Glutamatergic neuron (in vitro differentiated cells): ENCODE results near the gene GTF3C2. TPM values are rescaled to one million over a fixed set of nuclear protein-coding genes. Genes with fewer than 3 reads are reported as not detected.

ENCODE experiments used
- DNase-seq: peaks from one replicate; pipeline ENCODE4 v3.0.0; 2022
- H3K27ac Mint-ChIP-seq: one replicate; pipeline ENCODE4 v1.8.0; 2020; ENCODE audit warnings: mild to moderate bottlenecking, mixed read lengths, inconsistent platforms; ENCODE audit not compliant: unreplicated experiment
- H3K27me3 Mint-ChIP-seq: one replicate; pipeline ENCODE4 v1.8.0; 2020; ENCODE audit warnings: mild to moderate bottlenecking, moderate library complexity, mixed read lengths, inconsistent platforms; ENCODE audit not compliant: unreplicated experiment
- H3K36me3 Mint-ChIP-seq: one replicate; pipeline ENCODE4 v1.8.0; 2020; ENCODE audit warnings: mild to moderate bottlenecking, mixed read lengths, inconsistent platforms; ENCODE audit not compliant: unreplicated experiment
- H3K4me1 Mint-ChIP-seq: one replicate; pipeline ENCODE4 v1.8.0; 2020; ENCODE audit warnings: mild to moderate bottlenecking, low read depth, mixed read lengths, inconsistent platforms; ENCODE audit not compliant: unreplicated experiment
- H3K4me3 Mint-ChIP-seq: one replicate; pipeline ENCODE4 v1.8.0; 2020; ENCODE audit warnings: mild to moderate bottlenecking, mixed read lengths, inconsistent platforms; ENCODE audit not compliant: unreplicated experiment
- H3K9me3 Mint-ChIP-seq: one replicate; pipeline ENCODE4 v1.8.0; 2020; ENCODE audit warnings: mild to moderate bottlenecking, moderate library complexity, mixed read lengths, inconsistent platforms; ENCODE audit not compliant: unreplicated experiment
- long read RNA-seq: library from polyadenylated mRNA; unstranded; transcript quantifications from one replicate; pipeline ENCODE4 v2.0.0, GENCODE V29; 2020; ENCODE audit not compliant: unreplicated experiment
- total RNA-seq: library from RNA; stranded (reverse); fragmentation: NEBNext Ultra II Directional; extraction: Animal tissue kit (Norgen Biotek cat#: 25700); gene quantifications from one replicate; pipeline ENCODE4 v1.2.1, GENCODE V29; 2021; ENCODE audit not compliant: unreplicated experiment
- TF ChIP-seq, protein P1 (sequence below): fragments of 200-600 bp; sonication (generic); IDR thresholded peaks from one replicate; pipeline ENCODE4 v1.5.0; 2021; ENCODE audit not compliant: partially characterized antibody, unreplicated experiment

GTF3C2 gene, protein sequence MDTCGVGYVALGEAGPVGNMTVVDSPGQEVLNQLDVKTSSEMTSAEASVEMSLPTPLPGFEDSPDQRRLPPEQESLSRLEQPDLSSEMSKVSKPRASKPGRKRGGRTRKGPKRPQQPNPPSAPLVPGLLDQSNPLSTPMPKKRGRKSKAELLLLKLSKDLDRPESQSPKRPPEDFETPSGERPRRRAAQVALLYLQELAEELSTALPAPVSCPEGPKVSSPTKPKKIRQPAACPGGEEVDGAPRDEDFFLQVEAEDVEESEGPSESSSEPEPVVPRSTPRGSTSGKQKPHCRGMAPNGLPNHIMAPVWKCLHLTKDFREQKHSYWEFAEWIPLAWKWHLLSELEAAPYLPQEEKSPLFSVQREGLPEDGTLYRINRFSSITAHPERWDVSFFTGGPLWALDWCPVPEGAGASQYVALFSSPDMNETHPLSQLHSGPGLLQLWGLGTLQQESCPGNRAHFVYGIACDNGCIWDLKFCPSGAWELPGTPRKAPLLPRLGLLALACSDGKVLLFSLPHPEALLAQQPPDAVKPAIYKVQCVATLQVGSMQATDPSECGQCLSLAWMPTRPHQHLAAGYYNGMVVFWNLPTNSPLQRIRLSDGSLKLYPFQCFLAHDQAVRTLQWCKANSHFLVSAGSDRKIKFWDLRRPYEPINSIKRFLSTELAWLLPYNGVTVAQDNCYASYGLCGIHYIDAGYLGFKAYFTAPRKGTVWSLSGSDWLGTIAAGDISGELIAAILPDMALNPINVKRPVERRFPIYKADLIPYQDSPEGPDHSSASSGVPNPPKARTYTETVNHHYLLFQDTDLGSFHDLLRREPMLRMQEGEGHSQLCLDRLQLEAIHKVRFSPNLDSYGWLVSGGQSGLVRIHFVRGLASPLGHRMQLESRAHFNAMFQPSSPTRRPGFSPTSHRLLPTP
- total RNA-seq: 111 TPM
- long read RNA-seq, partial matches to known transcripts: 3 of 7 reads
- long read RNA-seq, other reads (novel, unspliced or antisense): 3 of 7 reads

DNA sequence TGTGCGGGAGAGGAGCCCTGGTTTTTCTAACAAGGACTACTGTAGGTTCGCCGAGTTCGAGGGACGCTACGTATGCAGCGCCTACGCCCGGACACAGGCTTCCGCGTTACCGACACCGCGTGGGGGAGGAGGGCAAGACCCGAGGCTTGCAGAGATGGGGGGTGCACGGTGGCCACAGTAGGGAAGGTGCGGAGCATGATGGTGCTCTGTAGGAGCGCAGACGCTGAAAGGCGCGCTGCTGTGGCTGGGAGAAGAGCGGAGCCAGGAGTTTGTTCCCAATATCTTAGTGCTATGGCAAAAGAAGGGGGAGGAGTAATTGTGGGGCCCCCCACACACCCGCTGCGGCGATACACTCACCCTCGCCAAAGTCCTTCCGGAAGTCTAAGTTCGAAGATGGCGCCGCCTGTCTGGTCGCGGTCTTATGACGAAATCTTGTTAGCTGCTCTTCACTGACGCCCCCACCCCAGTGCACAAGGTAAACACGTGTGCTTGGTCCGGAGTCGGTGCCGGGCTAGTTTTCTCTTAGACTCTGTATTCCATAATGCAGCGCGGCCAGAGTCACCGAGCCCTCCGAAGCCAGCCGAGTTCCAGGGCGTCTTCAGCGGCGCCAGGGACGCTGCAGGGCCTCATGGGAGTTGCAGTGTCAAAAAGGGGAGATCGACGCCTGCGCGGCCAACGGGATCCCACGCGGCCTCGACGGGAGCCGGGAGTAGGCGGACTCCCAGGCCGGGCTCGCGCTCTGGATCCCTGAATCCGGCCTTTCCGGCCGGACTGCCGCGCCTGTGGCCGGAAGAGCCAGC lies at the start of gene GTF3C2:
Gene GTF3C2 (minus strand): TSS at position 383 of the 800 bp plus-strand sequence. CDS start 13,210 bp downstream, outside the sequence.
- Mint-ChIP-seq H3K4me1 (peaks cover 10% of the 10 kb centered on the region), H3K36me3 (no peaks in the 10 kb centered on the region), H3K4me3 (peak within 1 kb of the TSS; percentile 100), H3K9me3 (peaks cover 19% of the 10 kb centered on the region), H3K27ac (peak within 1 kb of the TSS; percentile 100), H3K27me3 (peaks cover 14% of the 10 kb centered on the region)
- TF ChIP-seq, protein P1, sequence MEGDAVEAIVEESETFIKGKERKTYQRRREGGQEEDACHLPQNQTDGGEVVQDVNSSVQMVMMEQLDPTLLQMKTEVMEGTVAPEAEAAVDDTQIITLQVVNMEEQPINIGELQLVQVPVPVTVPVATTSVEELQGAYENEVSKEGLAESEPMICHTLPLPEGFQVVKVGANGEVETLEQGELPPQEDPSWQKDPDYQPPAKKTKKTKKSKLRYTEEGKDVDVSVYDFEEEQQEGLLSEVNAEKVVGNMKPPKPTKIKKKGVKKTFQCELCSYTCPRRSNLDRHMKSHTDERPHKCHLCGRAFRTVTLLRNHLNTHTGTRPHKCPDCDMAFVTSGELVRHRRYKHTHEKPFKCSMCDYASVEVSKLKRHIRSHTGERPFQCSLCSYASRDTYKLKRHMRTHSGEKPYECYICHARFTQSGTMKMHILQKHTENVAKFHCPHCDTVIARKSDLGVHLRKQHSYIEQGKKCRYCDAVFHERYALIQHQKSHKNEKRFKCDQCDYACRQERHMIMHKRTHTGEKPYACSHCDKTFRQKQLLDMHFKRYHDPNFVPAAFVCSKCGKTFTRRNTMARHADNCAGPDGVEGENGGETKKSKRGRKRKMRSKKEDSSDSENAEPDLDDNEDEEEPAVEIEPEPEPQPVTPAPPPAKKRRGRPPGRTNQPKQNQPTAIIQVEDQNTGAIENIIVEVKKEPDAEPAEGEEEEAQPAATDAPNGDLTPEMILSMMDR: no peak
- DNase-seq: peak; percentile 95

DNA sequence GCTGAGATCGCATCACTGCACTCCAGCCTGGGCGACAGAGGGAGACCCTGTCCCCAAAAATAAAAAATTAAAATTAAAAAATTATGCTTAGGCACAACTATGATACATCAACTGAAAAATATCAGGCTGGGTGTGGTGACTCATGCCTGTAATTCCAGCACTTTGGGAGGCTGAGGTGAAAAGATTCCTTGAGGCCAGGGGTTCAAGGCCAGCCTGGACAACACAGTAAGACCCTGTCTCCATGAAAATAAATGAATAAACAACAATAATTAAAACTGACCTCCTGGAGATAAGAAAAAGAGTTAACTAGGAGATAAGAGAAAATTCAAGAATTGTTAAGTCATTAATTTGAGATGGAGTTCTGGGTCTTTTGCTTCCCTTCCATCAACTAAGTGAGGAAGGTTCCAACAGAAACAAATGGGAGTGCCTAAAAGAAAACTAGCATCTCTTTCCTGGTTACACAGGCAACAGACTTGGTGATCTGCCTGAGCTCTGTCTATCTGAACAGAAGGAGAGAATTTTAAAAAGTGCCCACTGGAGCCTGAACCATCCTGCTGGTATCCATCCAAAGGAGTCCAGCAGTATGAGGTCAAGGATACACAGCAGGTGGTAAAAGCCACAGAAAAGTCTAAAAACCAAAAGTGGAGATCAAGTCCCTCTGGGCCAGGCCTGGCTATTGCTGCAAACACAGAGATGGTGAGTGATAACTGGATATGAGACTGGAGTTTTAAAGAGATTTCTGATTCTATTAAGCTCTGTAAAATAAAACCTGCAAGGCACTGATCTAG lies 44.0 kb upstream of the GTF3C2 start:
- Mint-ChIP-seq H3K4me1 (peaks cover 3% of the 10 kb centered on the region), H3K4me3 (no peak overlapping the region), H3K27me3 (no peaks in the 10 kb centered on the region), H3K36me3 (no peaks in the 10 kb centered on the region), H3K27ac (peak overlapping the region; percentile 35), H3K9me3 (no peaks in the 10 kb centered on the region)
- TF ChIP-seq, protein P1: no peak
- DNase-seq: no peak

DNA sequence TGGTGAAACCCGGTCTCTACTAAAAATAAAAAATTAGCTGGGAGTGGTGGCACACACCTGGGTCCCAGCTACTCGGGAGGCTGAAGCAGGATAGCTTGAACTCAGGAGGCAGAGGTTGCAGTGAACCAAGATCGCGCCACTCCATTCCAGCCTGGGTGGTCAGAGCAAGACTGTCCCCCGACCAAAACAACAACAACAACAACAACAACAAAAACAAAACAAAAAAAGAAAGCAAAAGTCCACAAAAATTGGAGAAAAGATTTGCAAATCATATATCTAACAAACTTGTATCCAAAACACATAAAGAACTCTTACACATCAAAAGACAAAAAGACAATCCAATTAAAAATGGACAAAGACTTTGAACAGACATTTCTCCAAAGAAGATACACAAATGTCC lies 42.4 kb upstream of the GTF3C2 start:
- Mint-ChIP-seq H3K27ac (no peak overlapping the region), H3K9me3 (no peaks in the 10 kb centered on the region), H3K4me1 (peaks cover 3% of the 10 kb centered on the region), H3K27me3 (no peaks in the 10 kb centered on the region), H3K4me3 (no peak overlapping the region), H3K36me3 (no peaks in the 10 kb centered on the region)
- DNase-seq: no peak
- TF ChIP-seq, protein P1: no peak

DNA sequence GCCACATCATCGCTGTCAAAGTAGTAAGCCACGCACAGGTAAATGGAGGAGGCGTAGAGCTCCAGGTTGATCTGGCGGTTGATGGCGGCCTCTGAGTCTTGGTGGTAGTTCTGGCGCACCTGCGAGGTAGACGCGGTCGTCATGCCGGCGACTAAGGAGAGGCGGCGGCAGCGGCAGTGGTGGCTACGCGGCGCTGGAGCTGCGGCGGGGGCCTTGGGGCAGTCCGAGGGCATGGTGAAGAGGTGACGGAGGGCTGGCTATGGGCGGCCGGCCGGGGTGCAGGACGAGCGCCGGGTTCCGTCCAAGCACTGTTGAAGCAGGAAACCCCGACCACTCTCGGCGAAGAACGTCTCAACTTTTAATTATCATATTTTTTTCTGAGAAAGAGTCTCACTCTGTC lies 36.7 kb upstream of the GTF3C2 start:
- Mint-ChIP-seq H3K27me3 (no peaks in the 10 kb centered on the region), H3K4me3 (no peak overlapping the region), H3K4me1 (no peaks in the 10 kb centered on the region), H3K36me3 (no peaks in the 10 kb centered on the region), H3K27ac (no peak overlapping the region), H3K9me3 (peaks cover 2% of the 10 kb centered on the region)
- no peak for DNase-seq
- TF ChIP-seq, protein P1: no peak
